Mesodermal cell (in vitro differentiated cells): ENCODE results near the gene CTDSPL2. TPM values are rescaled to one million over a fixed set of nuclear protein-coding genes. Genes with fewer than 3 reads are reported as not detected.

Experiments used
- H3K27ac ChIP-seq: 2 replicates; pipeline ENCODE4 v1.7.0; 2013; ENCODE audit warnings: mild to moderate bottlenecking, low read depth, low read length, moderate library complexity; ENCODE audit not compliant: severe bottlenecking
- H3K36me3 ChIP-seq: 2 replicates; pipeline ENCODE4 v1.7.1; 2013; ENCODE audit warnings: mild to moderate bottlenecking, low read length, moderate library complexity; ENCODE audit not compliant: control insufficient read depth, insufficient read depth
- H3K4me1 ChIP-seq: one replicate; pipeline ENCODE4 v1.7.1; 2013; ENCODE audit warnings: mild to moderate bottlenecking, low read length; ENCODE audit not compliant: insufficient read depth, control insufficient read depth, poor library complexity, severe bottlenecking
- H3K4me3 ChIP-seq: 2 replicates; pipeline ENCODE4 v1.7.0; 2013; ENCODE audit warnings: low read length, control low read depth, mild to moderate bottlenecking; ENCODE audit not compliant: insufficient read depth, poor library complexity, severe bottlenecking; ENCODE audit errors: extremely low read depth
- H3K9me3 ChIP-seq: 2 replicates; pipeline ENCODE4 v1.7.1; 2013; ENCODE audit warnings: mild to moderate bottlenecking, low read length, moderate library complexity; ENCODE audit not compliant: control insufficient read depth
- WGBS, 2 experiments: methylation state at CpG; one replicate each; pipeline ENCODE4 v1.1.5; 2013; ENCODE audit warnings: missing lambda C conversion rate in 2 of 2; ENCODE audit not compliant: insufficient coverage in 2 of 2; 5-methylcytosine and 5-hydroxymethylcytosine counted together
- polyA plus RNA-seq, 2 experiments: library from polyadenylated mRNA; stranded (reverse); fragments of 50-300 nt; gene quantifications; one replicate each; pipeline ENCODE4 v1.2.3, GENCODE V29; 2013

Gene CTDSPL2
- 36.3 TPM for polyA plus RNA-seq (2013, experiment 1 of 2)
- polyA plus RNA-seq (2013, experiment 2 of 2), result 40.4 TPM

- H3K36me3 ChIP-seq, result peaks cover 10% of the 10 kb centered on the region
- H3K9me3 ChIP-seq, result no peaks in the 10 kb centered on the region
- H3K4me3 ChIP-seq, result peak within 1 kb of the TSS; percentile 98
- WGBS, 2 experiments, result 0% methylated on average over 36 to 45 of the region's 53 CpGs
- peak within 1 kb of the TSS; percentile 100 for H3K27ac ChIP-seq
- peaks cover 3% of the 10 kb centered on the region for H3K4me1 ChIP-seq
Measured at GRCh38 chr15:44426975-44427755, at the start of gene CTDSPL2. Gene CTDSPL2 (plus strand): TSS chr15:44427629. CDS start chr15:44459015, 31,386 bp downstream.

- Histone ChIP-seq H3K36me3 (peaks cover 11% of the 10 kb centered on the region), H3K9me3 (no peaks in the 10 kb centered on the region), H3K4me3 (no peak overlapping the region), H3K27ac (no peak overlapping the region), H3K4me1 (no peaks in the 10 kb centered on the region)
Measured at GRCh38 chr15:44381236-44381635, 46.2 kb upstream of the CTDSPL2 start.

- Histone ChIP-seq H3K36me3 (peaks cover 11% of the 10 kb centered on the region), H3K4me3 (no peak overlapping the region), H3K27ac (no peak overlapping the region), H3K9me3 (no peaks in the 10 kb centered on the region), H3K4me1 (no peaks in the 10 kb centered on the region)
- no CpG with 5 or more reads among the region's 1 CpG for WGBS, 2 experiments
Measured at GRCh38 chr15:44385344-44385942, 42.0 kb upstream of the CTDSPL2 start.

GRCh38 chr15:44394062-44394461 is 33.4 kb upstream of the CTDSPL2 start:
- no CpG with 5 or more reads among the region's 3 CpGs for WGBS, 2 experiments
- Histone ChIP-seq H3K4me1 (no peaks in the 10 kb centered on the region), H3K9me3 (no peaks in the 10 kb centered on the region), H3K27ac (no peak overlapping the region), H3K36me3 (no peaks in the 10 kb centered on the region), H3K4me3 (no peak overlapping the region)

GRCh38 chr15:44394562-44394961 is 32.9 kb upstream of the CTDSPL2 start:
- Histone ChIP-seq H3K27ac (no peak overlapping the region), H3K4me1 (no peaks in the 10 kb centered on the region), H3K9me3 (no peaks in the 10 kb centered on the region), H3K4me3 (no peak overlapping the region), H3K36me3 (no peaks in the 10 kb centered on the region)
- WGBS, 2 experiments, result no CpG with 5 or more reads among the region's 1 CpG

GRCh38 chr15:44397869-44398268 is 29.6 kb upstream of the CTDSPL2 start:
- H3K4me3 ChIP-seq, result no peak overlapping the region
- no peaks in the 10 kb centered on the region for H3K36me3 ChIP-seq
- no peak overlapping the region for H3K27ac ChIP-seq
- H3K4me1 ChIP-seq, result no peaks in the 10 kb centered on the region
- WGBS, 2 experiments, result no CpG with 5 or more reads among the region's 1 CpG
- no peaks in the 10 kb centered on the region for H3K9me3 ChIP-seq

- Histone ChIP-seq H3K4me1 (no peaks in the 10 kb centered on the region), H3K4me3 (no peak overlapping the region), H3K9me3 (no peaks in the 10 kb centered on the region), H3K36me3 (no peaks in the 10 kb centered on the region), H3K27ac (no peak overlapping the region)
- WGBS, 2 experiments, result 86 to 100% methylated on average over 2 of the region's 3 CpGs
Measured at GRCh38 chr15:44414001-44414400, 13.4 kb upstream of the CTDSPL2 start.

- Histone ChIP-seq H3K27ac (peak overlapping the region; percentile 100), H3K9me3 (no peaks in the 10 kb centered on the region), H3K4me3 (peak overlapping the region; percentile 98), H3K36me3 (peaks cover 12% of the 10 kb centered on the region), H3K4me1 (peaks cover 3% of the 10 kb centered on the region)
- 0% methylated on average over 16 to 20 of the region's 27 CpGs for WGBS, 2 experiments
Measured at GRCh38 chr15:44427756-44428724, 611 bp downstream of the CTDSPL2 start.

- Histone ChIP-seq H3K36me3 (peaks cover 27% of the 10 kb centered on the region), H3K4me3 (no peak overlapping the region), H3K9me3 (no peaks in the 10 kb centered on the region), H3K4me1 (no peaks in the 10 kb centered on the region), H3K27ac (no peak overlapping the region)
- WGBS, 2 experiments, result no CpG with 5 or more reads among the region's 2 CpGs
Measured at GRCh38 chr15:44435893-44436667, 8.7 kb downstream of the CTDSPL2 start.

GRCh38 chr15:44438402-44438801 is 11.0 kb downstream of the CTDSPL2 start:
- Histone ChIP-seq H3K4me3 (no peak overlapping the region), H3K4me1 (no peaks in the 10 kb centered on the region), H3K27ac (no peak overlapping the region), H3K36me3 (peaks cover 23% of the 10 kb centered on the region), H3K9me3 (no peaks in the 10 kb centered on the region)
- WGBS, 2 experiments, result 90 to 93% methylated on average over 2 to 3 of the region's 3 CpGs
